Choroid plexus epithelial cell (primary cell): ENCODE measurements around the gene EXOSC10.
A peak's percentile ranks its signal among the peaks of the same experiment; 100 is the strongest.
"Not testable (repeated sequence)": the region's sequence is repeated elsewhere in the genome, so short reads cannot be mapped to it uniquely, and the experiment has no call there.

ENCODE experiments used
- DNase-seq: peaks from one replicate; pipeline ENCODE4 v3.0.0-alpha.2; 2010; ENCODE audit warnings: low read depth
- H3K4me3 ChIP-seq: 2 replicates; pipeline ENCODE4 v1.5.1; 2011; ENCODE audit warnings: low read depth, mild to moderate bottlenecking, control low read depth, low read length, moderate library complexity
- CTCF ChIP-seq: conservative IDR thresholded peaks from 2 replicates; pipeline ENCODE4 v1.5.1; 2011; ENCODE audit warnings: low read depth, mild to moderate bottlenecking, control low read depth, inconsistent platforms, low read length, moderate library complexity

EXOSC10 gene

GRCh38 chr1:11042065-11042464, 57.6 kb downstream of the EXOSC10 start:
- TF ChIP-seq CTCF: no peak
- no peak overlapping the region for H3K4me3 ChIP-seq
- no peak for DNase-seq

- no peak for DNase-seq
- TF ChIP-seq CTCF: no peak
- no peak overlapping the region for H3K4me3 ChIP-seq
Observed at GRCh38 chr1:11041048-11041447, 58.6 kb downstream of the EXOSC10 start.

- not testable (repeated sequence) for DNase-seq, H3K4me3 ChIP-seq
Observed at GRCh38 chr1:11040105-11040429, 59.6 kb downstream of the EXOSC10 start.

GRCh38 chr1:11039351-11040104, 60.1 kb downstream of the EXOSC10 start:
- TF ChIP-seq CTCF: no peak
- DNase-seq: no peak

GRCh38 chr1:11037740-11038182, 61.9 kb downstream of the EXOSC10 start:
- peak; percentile 100 for TF ChIP-seq CTCF
- no peak overlapping the region for H3K4me3 ChIP-seq
- peak; percentile 95 for DNase-seq

More at GRCh38 chr1:11039351-11040104, 60.1 kb downstream of the EXOSC10 start:
- H3K4me3 ChIP-seq: no peak overlapping the region

GRCh38 chr1:11037019-11037739, 62.5 kb downstream of the EXOSC10 start:
- H3K4me3 ChIP-seq, DNase-seq: not testable (repeated sequence)

GRCh38 chr1:11031624-11032262, 67.9 kb downstream of the EXOSC10 start:
- DNase-seq: no peak
- no peak for TF ChIP-seq CTCF
- no peak overlapping the region for H3K4me3 ChIP-seq
